HCT116 (cell line): ENCODE results near the gene UMAD1. TPM values are rescaled to one million over a fixed set of nuclear protein-coding genes. Genes with fewer than 3 reads are reported as not detected.

ENCODE experiments used
- ATAC-seq: fragments of 200-7000 bp; cut with Tn5 transposase; 2 replicates; pipeline ENCODE4 v1.9.1; 2020; ENCODE audit warnings: mild to moderate bottlenecking, moderate library complexity
- BruUV-seq: library from RNA; stranded (reverse); fragments of 400-500 nt; replicated peaks from 2 replicates; lab custom pipeline; 2021; lab: Mats Ljungman, UMichigan
- CTCF ChIA-PET: fragments of 300-600 bp; sonication (Branson Sonifier 250); formaldehyde crosslinking; loops from one replicate; lab custom pipeline; 2021; ENCODE audit warnings: antibody characterized with exemption; lab: Charles Lee
- POLR2A ChIA-PET: fragments of 300-600, 350-600 bp; sonication (Branson Sonifier 250); formaldehyde crosslinking; loops from one replicate; lab custom pipeline; 2021; ENCODE audit warnings: antibody characterized with exemption; lab: Charles Lee
- RAD21 ChIA-PET, 2 experiments: fragments of 300-600 bp; sonication (Branson Sonifier 250); formaldehyde crosslinking; loops; one replicate each; lab custom pipeline; 2023; ENCODE audit warnings: low total read pairs in 2 of 2; ENCODE audit not compliant: uncharacterized antibody in 2 of 2, unreplicated experiment in 2 of 2, low non-redundant PET in 1 of 2; lab: Charles Lee
- DNase-seq: peaks from one replicate; pipeline ENCODE4 v3.0.0-alpha.2; 2010; ENCODE audit warnings: low read depth, low spot score
- H2AFZ ChIP-seq: fragments of 200-600 bp; shearing (Covaris generic), sonication (generic); 2 replicates; pipeline ENCODE4 v1.6.1; 2017; ENCODE audit warnings: low read depth, mixed run types, mixed read lengths, antibody characterized with exemption, low read length; ENCODE audit not compliant: poor library complexity, severe bottlenecking
- H3K27ac ChIP-seq: 2 replicates; pipeline ENCODE4 v1.5.1; 2012; ENCODE audit warnings: low read depth, low read length
- H3K27me3 ChIP-seq: fragments of 200-600 bp; sonication (generic); 2 replicates; pipeline ENCODE4 v1.6.1; 2016; ENCODE audit warnings: mixed run types, low read length, mixed read lengths; ENCODE audit not compliant: insufficient read depth
- H3K36me3 ChIP-seq, 2 experiments: fragments of 200-500 bp in 1 of 2; fragments of 200-600 bp in 1 of 2; sonication (Bioruptor generic) in 1 of 2; sonication (generic) in 1 of 2; 2 replicates each; pipeline versions ENCODE4 v1.5.1 to v1.6.1; 2014 to 2016; ENCODE audit warnings: low read length in 2 of 2, inconsistent platforms in 1 of 2, mixed read lengths in 1 of 2, mixed run types in 1 of 2; ENCODE audit not compliant: insufficient read depth in 2 of 2, control insufficient read depth in 1 of 2
- H3K4me1 ChIP-seq, 2 experiments: fragments of 200-600 bp in 1 of 2; sonication (generic) in 1 of 2; 2 replicates each; pipeline versions ENCODE4 v1.5.1 to v1.6.1; 2012 to 2017; ENCODE audit warnings: low read length in 2 of 2, inconsistent platforms in 1 of 2, mild to moderate bottlenecking in 1 of 2, mixed read lengths in 1 of 2, mixed run types in 1 of 2, moderate library complexity in 1 of 2; ENCODE audit not compliant: insufficient read depth in 2 of 2, control insufficient read depth in 1 of 2
- H3K4me2 ChIP-seq: fragments of 200-600 bp; sonication (generic); 2 replicates; pipeline ENCODE4 v1.6.1; 2017; ENCODE audit warnings: mixed run types, low read length, mixed read lengths
- H3K4me3 ChIP-seq, 2 experiments: fragments of 200-600 bp in 1 of 2; sonication (generic) in 1 of 2; replicated peaks in 1 of 2; 2 replicates each; pipeline ENCODE4 v1.5.1; 2011 to 2016; ENCODE audit warnings: low read length in 2 of 2, control low read depth in 1 of 2, low read depth in 1 of 2, mild to moderate bottlenecking in 1 of 2, mixed read lengths in 1 of 2, mixed run types in 1 of 2
- H3K79me2 ChIP-seq: fragments of 200-600 bp; sonication (generic); 2 replicates; pipeline ENCODE4 v1.6.1; 2017; ENCODE audit warnings: mild to moderate bottlenecking, mixed run types, low read length, moderate library complexity, mixed read lengths; ENCODE audit not compliant: insufficient read depth
- H3K9ac ChIP-seq: fragments of 200-600 bp; sonication (generic); 2 replicates; pipeline ENCODE4 v1.6.1; 2016; ENCODE audit warnings: low read length, mixed read lengths
- H3K9me2 ChIP-seq: fragments of 200-600 bp; sonication (generic), shearing (Covaris generic); 2 replicates; pipeline ENCODE4 v1.6.1; 2017; ENCODE audit warnings: mixed run types, mild to moderate bottlenecking, moderate library complexity; ENCODE audit not compliant: insufficient read depth
- H3K9me3 ChIP-seq, 2 experiments: fragments of 200-500 bp in 1 of 2; fragments of 200-600 bp in 1 of 2; sonication (Bioruptor generic) in 1 of 2; sonication (generic) in 1 of 2; 2 replicates each; pipeline ENCODE4 v1.6.1; 2014 to 2017; ENCODE audit warnings: low read length in 2 of 2, mixed read lengths in 2 of 2, inconsistent platforms in 1 of 2, low read depth in 1 of 2, mild to moderate bottlenecking in 1 of 2, mixed run types in 1 of 2, moderate library complexity in 1 of 2; ENCODE audit not compliant: control insufficient read depth in 1 of 2, insufficient read depth in 1 of 2
- H4K20me1 ChIP-seq: fragments of 200-600 bp; sonication (generic), shearing (Covaris generic); 2 replicates; pipeline ENCODE4 v1.6.1; 2017; ENCODE audit warnings: mixed run types, mild to moderate bottlenecking, moderate library complexity; ENCODE audit not compliant: insufficient read depth
- ATF3 ChIP-seq: IDR thresholded peaks from 2 replicates; pipeline ENCODE4 v1.6.1; 2012
- CEBPB ChIP-seq: IDR thresholded peaks from 2 replicates; pipeline ENCODE4 v1.6.1; 2012; ENCODE audit warnings: low read depth
- EGR1 ChIP-seq: IDR thresholded peaks from 2 replicates; pipeline ENCODE4 v1.6.1; 2012; ENCODE audit warnings: low read depth
- ELF1 ChIP-seq: IDR thresholded peaks from 2 replicates; pipeline ENCODE4 v1.6.1; 2012; ENCODE audit warnings: low read depth, borderline replicate concordance
- EZH2phosphoT487 ChIP-seq: fragments of 200-600 bp; IDR thresholded peaks from 2 replicates; pipeline ENCODE4 v1.6.1; 2018; ENCODE audit warnings: antibody characterized with exemption, borderline replicate concordance
- MAX ChIP-seq: IDR thresholded peaks from 2 replicates; pipeline ENCODE4 v1.6.1; 2012
- POLR2A ChIP-seq: IDR thresholded peaks from 2 replicates; pipeline ENCODE4 v1.7.0; 2011; ENCODE audit warnings: borderline replicate concordance; ENCODE audit not compliant: insufficient read depth, insufficient read length; ENCODE audit errors: extremely low read depth
- RAD21 ChIP-seq: IDR thresholded peaks from 2 replicates; pipeline ENCODE4 v1.6.1; 2012; ENCODE audit warnings: low read depth, mild to moderate bottlenecking
- SIN3A ChIP-seq: IDR thresholded peaks from 2 replicates; pipeline ENCODE4 v1.6.1; 2012; ENCODE audit warnings: low read depth
- SP1 ChIP-seq: IDR thresholded peaks from 2 replicates; pipeline ENCODE4 v1.6.1; 2012; ENCODE audit warnings: low read depth
- SRF ChIP-seq: IDR thresholded peaks from 2 replicates; pipeline ENCODE4 v1.6.1; 2012; ENCODE audit warnings: low read depth
- TCF7L2 ChIP-seq: IDR thresholded peaks from 2 replicates; pipeline ENCODE4 v1.7.0; 2011; ENCODE audit warnings: borderline replicate concordance, inconsistent platforms; ENCODE audit not compliant: insufficient read depth, insufficient read length; ENCODE audit errors: extremely low read depth
- YY1 ChIP-seq: IDR thresholded peaks from 2 replicates; pipeline ENCODE4 v1.6.1; 2011; ENCODE audit warnings: low read length, low read depth, moderate library complexity, mild to moderate bottlenecking; ENCODE audit not compliant: insufficient replicate concordance; ENCODE audit errors: extremely low read depth
- ZBTB33 ChIP-seq: IDR thresholded peaks from 2 replicates; pipeline ENCODE4 v1.6.1; 2011; ENCODE audit warnings: mild to moderate bottlenecking, low read length, moderate library complexity; ENCODE audit not compliant: insufficient replicate concordance; ENCODE audit errors: extremely low read depth
- ZFX ChIP-seq: fragments of 450-650 bp; IDR thresholded peaks from 2 replicates; pipeline ENCODE4 v1.6.1; 2017
- ZNF274 ChIP-seq: fragments of 200-500 bp; sonication (Bioruptor generic); IDR thresholded peaks from 2 replicates; pipeline ENCODE4 v1.6.1; 2014; ENCODE audit warnings: mild to moderate bottlenecking, low read depth, low read length, inconsistent platforms
- intact Hi-C: fragments of 100-400 bp; cut with micrococcal nuclease; formaldehyde crosslinking; loops from 2 replicates; pipeline ENCODE4 v1.10.0; 2022
- total RNA-seq: library from RNA; stranded (reverse); gene quantifications from one replicate; pipeline ENCODE4 v1.2.1, GENCODE V29; 2021; ENCODE audit not compliant: unreplicated experiment
- TF ChIP-seq, protein P1 (sequence below): IDR thresholded peaks from 2 replicates; pipeline ENCODE4 v1.6.1; 2012; ENCODE audit warnings: low read depth

UMAD1 gene
- total RNA-seq, 1 experiment from 2014 or later, result 12.7 TPM

- no peak for TF ChIP-seq TCF7L2
Measured at GRCh38 chr7:7719236-7719635, 78.7 kb downstream of the UMAD1 start (continued).

- H3K9ac ChIP-seq, result no peak overlapping the region
- no peaks in the 10 kb centered on the region for H3K27me3 ChIP-seq
- no peak overlapping the region for H3K4me3 ChIP-seq
- ATAC-seq, result no peak
- BruUV-seq, result no TSS peak
- ChIA-PET CTCF (no interaction called here), POLR2A (no interaction called here), RAD21 (interaction anchor here in 1 of 2 experiments (0.6 to 1.1 kb wide), 2 partner anchors 39 to 1226 kb away, joined by 3 read pairs; no protein-coding TSS in a partner anchor)
- intact Hi-C loops, result no loop called here
- H3K4me2 ChIP-seq, result no peak overlapping the region
- no peaks in the 10 kb centered on the region for H4K20me1 ChIP-seq
- H3K4me1 ChIP-seq, result no peaks in the 10 kb centered on the region
- no peaks in the 10 kb centered on the region for H3K36me3 ChIP-seq
- no peaks in the 10 kb centered on the region for H3K9me3 ChIP-seq
- no peak overlapping the region for H3K27ac ChIP-seq
- no peak overlapping the region for H2AFZ ChIP-seq
- DNase-seq, result no peak
- no peak for TF ChIP-seq EGR1
- TF ChIP-seq SP1, result no peak
- no peak for TF ChIP-seq YY1
- TF ChIP-seq ATF3, result no peak
- TF ChIP-seq ZNF274, result no peak
- TF ChIP-seq, protein P1, sequence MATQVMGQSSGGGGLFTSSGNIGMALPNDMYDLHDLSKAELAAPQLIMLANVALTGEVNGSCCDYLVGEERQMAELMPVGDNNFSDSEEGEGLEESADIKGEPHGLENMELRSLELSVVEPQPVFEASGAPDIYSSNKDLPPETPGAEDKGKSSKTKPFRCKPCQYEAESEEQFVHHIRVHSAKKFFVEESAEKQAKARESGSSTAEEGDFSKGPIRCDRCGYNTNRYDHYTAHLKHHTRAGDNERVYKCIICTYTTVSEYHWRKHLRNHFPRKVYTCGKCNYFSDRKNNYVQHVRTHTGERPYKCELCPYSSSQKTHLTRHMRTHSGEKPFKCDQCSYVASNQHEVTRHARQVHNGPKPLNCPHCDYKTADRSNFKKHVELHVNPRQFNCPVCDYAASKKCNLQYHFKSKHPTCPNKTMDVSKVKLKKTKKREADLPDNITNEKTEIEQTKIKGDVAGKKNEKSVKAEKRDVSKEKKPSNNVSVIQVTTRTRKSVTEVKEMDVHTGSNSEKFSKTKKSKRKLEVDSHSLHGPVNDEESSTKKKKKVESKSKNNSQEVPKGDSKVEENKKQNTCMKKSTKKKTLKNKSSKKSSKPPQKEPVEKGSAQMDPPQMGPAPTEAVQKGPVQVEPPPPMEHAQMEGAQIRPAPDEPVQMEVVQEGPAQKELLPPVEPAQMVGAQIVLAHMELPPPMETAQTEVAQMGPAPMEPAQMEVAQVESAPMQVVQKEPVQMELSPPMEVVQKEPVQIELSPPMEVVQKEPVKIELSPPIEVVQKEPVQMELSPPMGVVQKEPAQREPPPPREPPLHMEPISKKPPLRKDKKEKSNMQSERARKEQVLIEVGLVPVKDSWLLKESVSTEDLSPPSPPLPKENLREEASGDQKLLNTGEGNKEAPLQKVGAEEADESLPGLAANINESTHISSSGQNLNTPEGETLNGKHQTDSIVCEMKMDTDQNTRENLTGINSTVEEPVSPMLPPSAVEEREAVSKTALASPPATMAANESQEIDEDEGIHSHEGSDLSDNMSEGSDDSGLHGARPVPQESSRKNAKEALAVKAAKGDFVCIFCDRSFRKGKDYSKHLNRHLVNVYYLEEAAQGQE, result no peak
- no peak for TF ChIP-seq EZH2phosphoT487
- no peak for TF ChIP-seq MAX
- TF ChIP-seq ZBTB33, result no peak
- TF ChIP-seq ZFX, result no peak
- TF ChIP-seq SRF, result no peak
- no peak for TF ChIP-seq ELF1
- no peak for TF ChIP-seq RAD21
- no peak for TF ChIP-seq SIN3A
- TF ChIP-seq POLR2A, result no peak
- no peak for TF ChIP-seq CEBPB
- H3K9me2 ChIP-seq, result no peaks in the 10 kb centered on the region
- H3K79me2 ChIP-seq, result no peaks in the 10 kb centered on the region
Measured at GRCh38 chr7:7720193-7720592, 79.6 kb downstream of the UMAD1 start.
